ENCODE data around the gene DMC1.

Gene DMC1

DNA sequence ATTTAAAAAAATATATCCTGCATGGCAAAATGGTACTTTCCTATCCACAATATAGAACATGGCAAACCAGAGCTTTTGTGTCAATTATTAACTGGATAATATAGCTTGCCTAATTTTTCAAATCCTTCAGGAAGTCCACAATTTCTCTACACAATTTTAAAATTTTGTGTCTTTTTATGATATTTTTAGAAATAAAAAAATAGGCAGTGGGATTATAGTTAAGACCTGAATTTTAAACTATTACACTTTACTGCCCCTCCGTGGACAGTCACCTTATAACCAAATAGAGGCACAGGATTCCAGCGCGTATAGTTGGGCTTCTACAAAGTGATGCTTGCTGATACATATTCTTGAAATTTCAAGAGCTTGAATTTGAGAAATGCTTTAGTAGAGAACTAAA lies 2.1 kb upstream of the DMC1 start (continued):
- TF ChIP-seq TCF4 (CRISPR knock-in tag; IDR thresholded peaks at IDR 0.05; ENCODE audit: borderline replicate concordance), result no peak

DNA sequence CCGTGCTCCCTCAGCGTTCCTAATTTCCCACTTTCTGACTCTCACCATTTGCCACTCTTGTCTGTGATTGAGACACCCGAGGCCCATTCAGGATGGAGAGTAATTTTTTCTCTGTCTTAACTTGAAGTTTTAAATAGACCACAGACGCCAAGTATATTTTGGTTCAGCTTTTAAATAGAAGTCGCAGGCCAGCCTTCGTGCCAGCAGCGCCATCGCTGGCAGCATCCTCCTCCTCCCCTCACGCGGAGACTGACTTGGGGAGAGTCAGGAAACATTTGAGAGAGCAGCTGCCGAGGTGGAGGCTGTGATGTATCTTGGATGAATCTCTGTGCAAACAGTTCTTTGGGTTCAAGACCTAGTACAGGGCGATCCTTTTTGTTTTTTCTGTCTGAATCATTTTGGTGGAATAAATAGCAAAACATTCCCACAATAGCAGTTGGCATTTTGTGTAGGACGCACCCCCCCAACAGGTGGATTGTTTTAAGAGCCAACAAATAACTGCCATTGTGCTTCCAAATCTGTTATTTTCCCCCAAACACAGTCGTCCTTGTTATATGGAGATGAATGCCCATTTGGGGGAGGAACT lies 889 bp upstream of the DMC1 start:
- TF ChIP-seq, protein P1, sequence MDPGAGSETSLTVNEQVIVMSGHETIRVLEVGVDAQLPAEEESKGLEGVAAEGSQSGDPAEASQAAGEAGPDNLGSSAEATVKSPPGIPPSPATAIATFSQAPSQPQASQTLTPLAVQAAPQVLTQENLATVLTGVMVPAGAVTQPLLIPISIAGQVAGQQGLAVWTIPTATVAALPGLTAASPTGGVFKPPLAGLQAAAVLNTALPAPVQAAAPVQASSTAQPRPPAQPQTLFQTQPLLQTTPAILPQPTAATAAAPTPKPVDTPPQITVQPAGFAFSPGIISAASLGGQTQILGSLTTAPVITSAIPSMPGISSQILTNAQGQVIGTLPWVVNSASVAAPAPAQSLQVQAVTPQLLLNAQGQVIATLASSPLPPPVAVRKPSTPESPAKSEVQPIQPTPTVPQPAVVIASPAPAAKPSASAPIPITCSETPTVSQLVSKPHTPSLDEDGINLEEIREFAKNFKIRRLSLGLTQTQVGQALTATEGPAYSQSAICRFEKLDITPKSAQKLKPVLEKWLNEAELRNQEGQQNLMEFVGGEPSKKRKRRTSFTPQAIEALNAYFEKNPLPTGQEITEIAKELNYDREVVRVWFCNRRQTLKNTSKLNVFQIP (CRISPR knock-in tag; IDR thresholded peaks at IDR 0.05; ENCODE audit: borderline replicate concordance, low read depth), result no peak
- TF ChIP-seq ZNF8 (CRISPR knock-in tag; IDR thresholded peaks at IDR 0.05), result no peak
- no peak for TF ChIP-seq ESRRG (CRISPR knock-in tag; IDR thresholded peaks at IDR 0.05)
- TF ChIP-seq GLIS3 (CRISPR knock-in tag; IDR thresholded peaks at IDR 0.05), result no peak
- no peak for TF ChIP-seq ZNF70 (CRISPR knock-in tag; IDR thresholded peaks at IDR 0.05)
- no peak for TF ChIP-seq SNAI2 (CRISPR knock-in tag; IDR thresholded peaks at IDR 0.05)
- no peak for TF ChIP-seq ZNF565 (CRISPR knock-in tag; conservative IDR thresholded peaks at IDR 0.05; ENCODE audit: low read depth)
- peak; percentile 57 for ATAC-seq

DNA sequence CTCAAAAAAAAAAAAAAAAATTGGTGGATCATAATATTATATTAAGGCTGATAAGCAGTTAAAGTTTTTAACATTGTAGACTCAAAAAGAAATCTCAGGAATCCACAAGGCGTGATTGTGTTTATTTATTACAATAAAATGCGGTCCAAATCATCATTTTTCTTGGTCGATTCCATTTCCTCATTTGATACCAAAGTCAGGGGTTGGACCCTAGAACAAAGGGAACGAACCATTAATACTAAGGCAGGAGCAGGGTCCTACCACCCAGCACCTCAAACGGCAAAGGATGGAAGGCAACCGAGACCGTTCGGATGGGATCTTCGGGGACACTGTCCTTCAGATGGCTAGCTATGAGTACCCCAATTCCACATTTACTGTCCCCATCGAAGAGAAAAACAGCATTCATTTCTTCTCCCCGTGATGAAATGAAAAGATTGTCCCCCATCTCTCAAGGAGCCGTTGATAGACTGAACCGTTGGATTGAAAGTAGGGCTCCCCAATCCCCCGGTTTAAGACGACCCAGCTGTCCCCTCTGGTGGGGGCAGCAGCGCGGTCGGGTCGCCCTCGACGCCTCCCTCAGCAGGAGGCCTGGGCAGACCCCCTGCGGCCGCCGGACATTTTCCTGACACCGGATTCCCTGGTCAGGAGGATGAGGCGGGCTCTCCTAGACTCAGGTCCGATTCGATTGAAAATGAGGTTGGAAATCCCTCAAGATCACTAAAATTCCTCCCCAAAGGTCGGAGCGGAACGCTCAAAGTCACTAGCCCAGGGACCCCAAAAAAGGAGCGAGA lies 607 bp downstream of the DMC1 start:
- TF ChIP-seq, protein P2, sequence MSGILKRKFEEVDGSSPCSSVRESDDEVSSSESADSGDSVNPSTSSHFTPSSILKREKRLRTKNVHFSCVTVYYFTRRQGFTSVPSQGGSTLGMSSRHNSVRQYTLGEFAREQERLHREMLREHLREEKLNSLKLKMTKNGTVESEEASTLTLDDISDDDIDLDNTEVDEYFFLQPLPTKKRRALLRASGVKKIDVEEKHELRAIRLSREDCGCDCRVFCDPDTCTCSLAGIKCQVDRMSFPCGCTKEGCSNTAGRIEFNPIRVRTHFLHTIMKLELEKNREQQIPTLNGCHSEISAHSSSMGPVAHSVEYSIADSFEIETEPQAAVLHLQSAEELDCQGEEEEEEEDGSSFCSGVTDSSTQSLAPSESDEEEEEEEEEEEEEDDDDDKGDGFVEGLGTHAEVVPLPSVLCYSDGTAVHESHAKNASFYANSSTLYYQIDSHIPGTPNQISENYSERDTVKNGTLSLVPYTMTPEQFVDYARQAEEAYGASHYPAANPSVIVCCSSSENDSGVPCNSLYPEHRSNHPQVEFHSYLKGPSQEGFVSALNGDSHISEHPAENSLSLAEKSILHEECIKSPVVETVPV (CRISPR knock-in tag; IDR thresholded peaks at IDR 0.05), result no peak
- TF ChIP-seq ZC3H10 (CRISPR knock-in tag; IDR thresholded peaks at IDR 0.05) (no peak), GLIS3 (CRISPR knock-in tag; IDR thresholded peaks at IDR 0.05) (no peak), ESRRG (CRISPR knock-in tag; IDR thresholded peaks at IDR 0.05) (no peak), BACH2 (CRISPR knock-in tag; IDR thresholded peaks at IDR 0.05; ENCODE audit: borderline replicate concordance) (no peak), ZNF565 (CRISPR knock-in tag; conservative IDR thresholded peaks at IDR 0.05; ENCODE audit: low read depth) (no peak), ZFP3 (CRISPR knock-in tag; IDR thresholded peaks at IDR 0.05) (no peak), PPARA (CRISPR knock-in tag; IDR thresholded peaks at IDR 0.05; ENCODE audit: borderline replicate concordance) (no peak)
- TF ChIP-seq, protein P3, sequence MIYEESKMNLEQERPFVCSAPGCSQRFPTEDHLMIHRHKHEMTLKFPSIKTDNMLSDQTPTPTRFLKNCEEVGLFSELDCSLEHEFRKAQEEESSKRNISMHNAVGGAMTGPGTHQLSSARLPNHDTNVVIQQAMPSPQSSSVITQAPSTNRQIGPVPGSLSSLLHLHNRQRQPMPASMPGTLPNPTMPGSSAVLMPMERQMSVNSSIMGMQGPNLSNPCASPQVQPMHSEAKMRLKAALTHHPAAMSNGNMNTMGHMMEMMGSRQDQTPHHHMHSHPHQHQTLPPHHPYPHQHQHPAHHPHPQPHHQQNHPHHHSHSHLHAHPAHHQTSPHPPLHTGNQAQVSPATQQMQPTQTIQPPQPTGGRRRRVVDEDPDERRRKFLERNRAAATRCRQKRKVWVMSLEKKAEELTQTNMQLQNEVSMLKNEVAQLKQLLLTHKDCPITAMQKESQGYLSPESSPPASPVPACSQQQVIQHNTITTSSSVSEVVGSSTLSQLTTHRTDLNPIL (CRISPR knock-in tag; IDR thresholded peaks at IDR 0.05; ENCODE audit: low read depth), result no peak
- ATAC-seq, result no peak

DNA sequence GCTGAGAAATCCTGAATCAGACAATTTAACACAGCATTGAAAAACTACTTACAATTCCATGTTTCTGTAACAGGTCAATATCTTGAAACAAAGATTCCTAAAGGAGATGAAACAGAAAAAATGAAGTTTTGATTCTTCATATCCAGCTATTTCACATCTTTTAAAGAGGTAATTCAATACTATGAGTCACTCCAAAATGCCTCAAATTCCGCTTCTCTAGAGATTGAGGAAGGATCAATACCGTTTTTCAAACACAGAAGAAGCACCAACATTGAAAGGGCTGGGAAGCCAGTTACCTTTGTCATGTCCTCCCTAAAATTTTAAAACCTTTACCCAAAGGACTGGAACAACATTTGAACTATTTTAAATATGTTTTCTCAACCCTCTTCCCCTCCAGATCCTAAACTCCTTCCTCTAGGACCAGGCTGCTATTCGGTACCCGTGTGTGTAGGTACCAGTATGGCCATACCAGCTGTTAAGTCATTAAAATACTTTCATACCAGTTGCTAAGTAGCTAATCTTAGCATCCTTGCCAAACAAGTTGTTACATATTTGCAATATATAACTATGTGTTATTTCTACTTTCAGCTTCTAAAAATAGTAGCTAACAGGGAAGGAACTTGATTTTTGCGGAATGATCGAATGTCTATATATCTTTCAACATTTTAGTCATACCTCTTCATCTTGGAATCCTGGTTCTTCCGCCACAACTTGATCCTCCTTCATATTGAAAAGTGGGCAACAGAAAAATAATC lies 2.3 kb downstream of the DMC1 start:
- no peak for ATAC-seq
- TF ChIP-seq OSR1 (CRISPR knock-in tag; IDR thresholded peaks at IDR 0.05), result no peak
- no peak for TF ChIP-seq TCF4 (CRISPR knock-in tag; IDR thresholded peaks at IDR 0.05; ENCODE audit: borderline replicate concordance)
- no peak for TF ChIP-seq ZNF565 (CRISPR knock-in tag; conservative IDR thresholded peaks at IDR 0.05; ENCODE audit: low read depth)
- no peak for TF ChIP-seq ESRRG (CRISPR knock-in tag; IDR thresholded peaks at IDR 0.05)
- TF ChIP-seq, protein P4, sequence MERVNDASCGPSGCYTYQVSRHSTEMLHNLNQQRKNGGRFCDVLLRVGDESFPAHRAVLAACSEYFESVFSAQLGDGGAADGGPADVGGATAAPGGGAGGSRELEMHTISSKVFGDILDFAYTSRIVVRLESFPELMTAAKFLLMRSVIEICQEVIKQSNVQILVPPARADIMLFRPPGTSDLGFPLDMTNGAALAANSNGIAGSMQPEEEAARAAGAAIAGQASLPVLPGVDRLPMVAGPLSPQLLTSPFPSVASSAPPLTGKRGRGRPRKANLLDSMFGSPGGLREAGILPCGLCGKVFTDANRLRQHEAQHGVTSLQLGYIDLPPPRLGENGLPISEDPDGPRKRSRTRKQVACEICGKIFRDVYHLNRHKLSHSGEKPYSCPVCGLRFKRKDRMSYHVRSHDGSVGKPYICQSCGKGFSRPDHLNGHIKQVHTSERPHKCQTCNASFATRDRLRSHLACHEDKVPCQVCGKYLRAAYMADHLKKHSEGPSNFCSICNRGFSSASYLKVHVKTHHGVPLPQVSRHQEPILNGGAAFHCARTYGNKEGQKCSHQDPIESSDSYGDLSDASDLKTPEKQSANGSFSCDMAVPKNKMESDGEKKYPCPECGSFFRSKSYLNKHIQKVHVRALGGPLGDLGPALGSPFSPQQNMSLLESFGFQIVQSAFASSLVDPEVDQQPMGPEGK (CRISPR knock-in tag; IDR thresholded peaks at IDR 0.05; ENCODE audit: borderline replicate concordance), result no peak
- TF ChIP-seq ZNF8 (CRISPR knock-in tag; IDR thresholded peaks at IDR 0.05), result no peak
- no peak for TF ChIP-seq PPARA (CRISPR knock-in tag; IDR thresholded peaks at IDR 0.05; ENCODE audit: borderline replicate concordance)
- TF ChIP-seq, protein P3 (CRISPR knock-in tag; IDR thresholded peaks at IDR 0.05; ENCODE audit: low read depth), result no peak
- no peak for TF ChIP-seq ZFP3 (CRISPR knock-in tag; IDR thresholded peaks at IDR 0.05)
- TF ChIP-seq, protein P2 (CRISPR knock-in tag; IDR thresholded peaks at IDR 0.05), result no peak
- TF ChIP-seq, protein P5, sequence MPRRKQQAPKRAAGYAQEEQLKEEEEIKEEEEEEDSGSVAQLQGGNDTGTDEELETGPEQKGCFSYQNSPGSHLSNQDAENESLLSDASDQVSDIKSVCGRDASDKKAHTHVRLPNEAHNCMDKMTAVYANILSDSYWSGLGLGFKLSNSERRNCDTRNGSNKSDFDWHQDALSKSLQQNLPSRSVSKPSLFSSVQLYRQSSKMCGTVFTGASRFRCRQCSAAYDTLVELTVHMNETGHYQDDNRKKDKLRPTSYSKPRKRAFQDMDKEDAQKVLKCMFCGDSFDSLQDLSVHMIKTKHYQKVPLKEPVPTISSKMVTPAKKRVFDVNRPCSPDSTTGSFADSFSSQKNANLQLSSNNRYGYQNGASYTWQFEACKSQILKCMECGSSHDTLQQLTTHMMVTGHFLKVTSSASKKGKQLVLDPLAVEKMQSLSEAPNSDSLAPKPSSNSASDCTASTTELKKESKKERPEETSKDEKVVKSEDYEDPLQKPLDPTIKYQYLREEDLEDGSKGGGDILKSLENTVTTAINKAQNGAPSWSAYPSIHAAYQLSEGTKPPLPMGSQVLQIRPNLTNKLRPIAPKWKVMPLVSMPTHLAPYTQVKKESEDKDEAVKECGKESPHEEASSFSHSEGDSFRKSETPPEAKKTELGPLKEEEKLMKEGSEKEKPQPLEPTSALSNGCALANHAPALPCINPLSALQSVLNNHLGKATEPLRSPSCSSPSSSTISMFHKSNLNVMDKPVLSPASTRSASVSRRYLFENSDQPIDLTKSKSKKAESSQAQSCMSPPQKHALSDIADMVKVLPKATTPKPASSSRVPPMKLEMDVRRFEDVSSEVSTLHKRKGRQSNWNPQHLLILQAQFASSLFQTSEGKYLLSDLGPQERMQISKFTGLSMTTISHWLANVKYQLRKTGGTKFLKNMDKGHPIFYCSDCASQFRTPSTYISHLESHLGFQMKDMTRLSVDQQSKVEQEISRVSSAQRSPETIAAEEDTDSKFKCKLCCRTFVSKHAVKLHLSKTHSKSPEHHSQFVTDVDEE (CRISPR knock-in tag; IDR thresholded peaks at IDR 0.05), result no peak
- TF ChIP-seq RARB (CRISPR knock-in tag; IDR thresholded peaks at IDR 0.05), result no peak
- TF ChIP-seq ISL1 (CRISPR knock-in tag; IDR thresholded peaks at IDR 0.05), result no peak
- TF ChIP-seq SNAI2 (CRISPR knock-in tag; IDR thresholded peaks at IDR 0.05), result no peak
- TF ChIP-seq TOX (CRISPR knock-in tag; IDR thresholded peaks at IDR 0.05; ENCODE audit: borderline replicate concordance), result no peak
- TF ChIP-seq ARNTL (CRISPR knock-in tag; IDR thresholded peaks at IDR 0.05; ENCODE audit: borderline replicate concordance, low read depth), result no peak
